ENCODE data around the gene PPP2R2C. TPM values are rescaled to one million over a fixed set of nuclear protein-coding genes. Genes with fewer than 3 reads are reported as not detected.

Gene PPP2R2C
- total and polyA plus RNA-seq, 2 donors (not counting 1 experiment from before 2014, with no cell fraction given) = 0.10 to 0.17 TPM

DNA sequence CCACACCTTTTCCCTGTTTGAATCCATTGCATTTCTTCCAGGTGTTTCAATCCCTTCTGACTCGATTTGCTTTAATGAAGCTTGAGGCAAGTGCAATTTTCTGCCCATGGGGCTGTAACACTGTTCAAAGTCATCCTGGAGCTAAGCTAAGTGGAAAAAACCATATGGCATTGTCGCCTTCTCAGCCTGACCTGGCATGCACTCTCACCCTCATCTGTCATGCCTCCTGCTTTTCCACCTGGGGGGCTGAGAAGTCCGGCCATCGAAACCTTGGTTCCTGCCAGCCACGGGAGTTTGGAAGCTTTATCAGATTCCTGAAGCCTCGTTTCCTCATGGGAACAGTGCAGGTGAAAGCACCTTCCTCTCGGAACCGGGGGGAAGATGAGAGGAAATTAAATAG, 164.5 kb downstream of the PPP2R2C start:
- no peaks in the 10 kb centered on the region for H3K79me2 ChIP-seq (ENCODE audit: control insufficient read depth, insufficient read depth, low read length)
- no peak overlapping the region for H3K4me3 ChIP-seq (replicated peaks in 1 of 4; ENCODE audit: control extremely low read depth in 1 of 4, insufficient read depth in 1 of 4, low read depth in 3 of 4, low read length in 4 of 4)
- no peak for DNase-seq (ENCODE audit: low read depth in 2 of 2)
- H3K9me3 ChIP-seq (ENCODE audit: control insufficient read depth, insufficient read depth, low read depth, low read length) = no peaks in the 10 kb centered on the region
- no peak overlapping the region for H3K9ac ChIP-seq (ENCODE audit: insufficient read depth, low read length)
- H2AFZ ChIP-seq (ENCODE audit: low read length) = no peak overlapping the region
- H3K36me3 ChIP-seq (ENCODE audit: control insufficient read depth, insufficient read depth, low read length) = peaks cover 2% of the 10 kb centered on the region
- H3K4me2 ChIP-seq (ENCODE audit: extremely low read depth, insufficient read depth, low read length) = no peak overlapping the region
- H3K27ac ChIP-seq (ENCODE audit: insufficient read depth, low read length) = no peak overlapping the region
- no peaks in the 10 kb centered on the region for H4K20me1 ChIP-seq (ENCODE audit: control insufficient read depth, extremely low read depth, insufficient read depth, low read length)
- H3K27me3 ChIP-seq (ENCODE audit: control insufficient read depth, insufficient read depth, low read length) = peaks cover 10% of the 10 kb centered on the region
- no peaks in the 10 kb centered on the region for H3K4me1 ChIP-seq (ENCODE audit: control insufficient read depth, extremely low read depth, insufficient read depth, low read length)
- no peak for TF ChIP-seq EZH2 (IDR thresholded peaks at IDR 0.05; ENCODE audit: low read length, missing control alignments)
- TF ChIP-seq, protein P1, sequence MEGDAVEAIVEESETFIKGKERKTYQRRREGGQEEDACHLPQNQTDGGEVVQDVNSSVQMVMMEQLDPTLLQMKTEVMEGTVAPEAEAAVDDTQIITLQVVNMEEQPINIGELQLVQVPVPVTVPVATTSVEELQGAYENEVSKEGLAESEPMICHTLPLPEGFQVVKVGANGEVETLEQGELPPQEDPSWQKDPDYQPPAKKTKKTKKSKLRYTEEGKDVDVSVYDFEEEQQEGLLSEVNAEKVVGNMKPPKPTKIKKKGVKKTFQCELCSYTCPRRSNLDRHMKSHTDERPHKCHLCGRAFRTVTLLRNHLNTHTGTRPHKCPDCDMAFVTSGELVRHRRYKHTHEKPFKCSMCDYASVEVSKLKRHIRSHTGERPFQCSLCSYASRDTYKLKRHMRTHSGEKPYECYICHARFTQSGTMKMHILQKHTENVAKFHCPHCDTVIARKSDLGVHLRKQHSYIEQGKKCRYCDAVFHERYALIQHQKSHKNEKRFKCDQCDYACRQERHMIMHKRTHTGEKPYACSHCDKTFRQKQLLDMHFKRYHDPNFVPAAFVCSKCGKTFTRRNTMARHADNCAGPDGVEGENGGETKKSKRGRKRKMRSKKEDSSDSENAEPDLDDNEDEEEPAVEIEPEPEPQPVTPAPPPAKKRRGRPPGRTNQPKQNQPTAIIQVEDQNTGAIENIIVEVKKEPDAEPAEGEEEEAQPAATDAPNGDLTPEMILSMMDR (conservative IDR thresholded peaks at IDR 0.05 in 1 of 2, IDR thresholded peaks at IDR 0.05 in 1 of 2; ENCODE audit: low read depth in 1 of 2, low read length in 2 of 2) = no peak

DNA sequence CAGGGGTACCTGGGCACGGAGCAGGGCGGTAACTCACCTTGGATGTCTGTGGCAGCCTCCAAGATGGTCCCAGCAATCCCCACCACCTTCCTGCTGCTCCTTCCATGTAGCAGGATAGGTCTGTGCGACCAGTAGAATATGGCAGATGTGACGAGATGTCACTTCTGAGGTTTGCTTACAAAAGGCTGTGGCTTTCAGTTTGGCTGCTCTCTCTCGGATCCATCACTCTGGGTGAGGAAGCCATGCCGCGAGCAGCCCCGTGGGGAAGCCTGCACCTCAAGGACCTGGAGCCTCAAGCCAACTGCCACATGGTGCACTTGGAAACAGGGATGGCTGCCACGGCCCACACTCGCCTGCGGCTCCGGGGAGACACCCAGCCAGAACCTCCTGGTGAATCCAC, 165.2 kb downstream of the PPP2R2C start:
- Histone ChIP-seq H3K36me3 (ENCODE audit: control insufficient read depth, insufficient read depth, low read length) (peaks cover 2% of the 10 kb centered on the region), H3K79me2 (ENCODE audit: control insufficient read depth, insufficient read depth, low read length) (no peaks in the 10 kb centered on the region), H2AFZ (ENCODE audit: low read length) (no peak overlapping the region), H3K4me2 (ENCODE audit: extremely low read depth, insufficient read depth, low read length) (no peak overlapping the region), H3K4me3 (replicated peaks in 1 of 4; ENCODE audit: control extremely low read depth in 1 of 4, insufficient read depth in 1 of 4, low read depth in 3 of 4, low read length in 4 of 4) (no peak overlapping the region), H3K9me3 (ENCODE audit: control insufficient read depth, insufficient read depth, low read depth, low read length) (no peaks in the 10 kb centered on the region), H4K20me1 (ENCODE audit: control insufficient read depth, extremely low read depth, insufficient read depth, low read length) (no peaks in the 10 kb centered on the region), H3K27ac (ENCODE audit: insufficient read depth, low read length) (no peak overlapping the region), H3K27me3 (ENCODE audit: control insufficient read depth, insufficient read depth, low read length) (peaks cover 10% of the 10 kb centered on the region), H3K4me1 (ENCODE audit: control insufficient read depth, extremely low read depth, insufficient read depth, low read length) (no peaks in the 10 kb centered on the region), H3K9ac (ENCODE audit: insufficient read depth, low read length) (no peak overlapping the region)
- TF ChIP-seq, protein P1 (conservative IDR thresholded peaks at IDR 0.05 in 1 of 2, IDR thresholded peaks at IDR 0.05 in 1 of 2; ENCODE audit: low read depth in 1 of 2, low read length in 2 of 2) = no peak
- no peak for TF ChIP-seq EZH2 (IDR thresholded peaks at IDR 0.05; ENCODE audit: low read length, missing control alignments)
- no peak for DNase-seq (ENCODE audit: low read depth in 2 of 2)

DNA sequence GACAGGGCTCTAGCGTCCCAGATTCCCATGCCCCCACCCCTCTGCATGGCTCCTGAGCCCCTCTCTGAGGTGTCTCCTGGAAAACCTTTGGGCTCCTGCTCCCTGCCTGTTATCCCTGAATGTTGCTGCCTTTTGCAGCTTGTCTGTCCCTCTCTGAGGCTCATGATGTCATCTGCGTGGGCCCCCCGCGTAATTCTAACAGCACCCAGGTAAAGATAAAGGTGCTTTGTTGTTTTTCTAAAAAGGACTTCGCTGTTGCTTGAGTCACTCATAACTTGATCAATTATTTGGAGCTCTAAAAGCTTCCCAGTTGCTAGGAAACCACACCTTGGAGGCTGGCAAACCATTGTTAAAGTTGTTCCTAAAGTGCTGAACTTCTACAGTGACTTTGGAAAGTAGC, 166.1 kb downstream of the PPP2R2C start:
- no peaks in the 10 kb centered on the region for H3K9me3 ChIP-seq (ENCODE audit: control insufficient read depth, insufficient read depth, low read depth, low read length)
- H3K79me2 ChIP-seq (ENCODE audit: control insufficient read depth, insufficient read depth, low read length) = no peaks in the 10 kb centered on the region
- H3K36me3 ChIP-seq (ENCODE audit: control insufficient read depth, insufficient read depth, low read length) = peaks cover 9% of the 10 kb centered on the region
- peaks cover 10% of the 10 kb centered on the region for H3K27me3 ChIP-seq (ENCODE audit: control insufficient read depth, insufficient read depth, low read length)
- H3K27ac ChIP-seq (ENCODE audit: insufficient read depth, low read length) = no peak overlapping the region
- DNase-seq (ENCODE audit: low read depth in 2 of 2) = no peak
- H3K9ac ChIP-seq (ENCODE audit: insufficient read depth, low read length) = no peak overlapping the region
- no peak overlapping the region for H2AFZ ChIP-seq (ENCODE audit: low read length)
- H4K20me1 ChIP-seq (ENCODE audit: control insufficient read depth, extremely low read depth, insufficient read depth, low read length) = no peaks in the 10 kb centered on the region
- H3K4me2 ChIP-seq (ENCODE audit: extremely low read depth, insufficient read depth, low read length) = no peak overlapping the region
- H3K4me3 ChIP-seq (replicated peaks in 1 of 4; ENCODE audit: control extremely low read depth in 1 of 4, insufficient read depth in 1 of 4, low read depth in 3 of 4, low read length in 4 of 4) = no peak overlapping the region
- no peaks in the 10 kb centered on the region for H3K4me1 ChIP-seq (ENCODE audit: control insufficient read depth, extremely low read depth, insufficient read depth, low read length)
- TF ChIP-seq EZH2 (IDR thresholded peaks at IDR 0.05; ENCODE audit: low read length, missing control alignments) = no peak
- TF ChIP-seq, protein P1 (conservative IDR thresholded peaks at IDR 0.05 in 1 of 2, IDR thresholded peaks at IDR 0.05 in 1 of 2; ENCODE audit: low read depth in 1 of 2, low read length in 2 of 2) = no peak
